Stomach (tissue), 9 donors: ENCODE data around the gene CYB5A. TPM values are rescaled to one million over a fixed set of nuclear protein-coding genes. Genes with fewer than 3 reads are reported as not detected.
A peak's percentile ranks its signal among the peaks of the same experiment; 100 is the strongest.

Source experiments
- DNase-seq, 2 donors: peaks; one replicate each; pipeline versions ENCODE4 v3.0.0 to v3.0.0-alpha.2; 2013 to 2019
- H3K27ac ChIP-seq, 5 donors: fragments of 200-600 bp in 4 of 5; sonication (generic) in 4 of 5; one replicate each; pipeline ENCODE4 v1.5.1; 2013 to 2019; ENCODE audit warnings: mild to moderate bottlenecking in 1 of 5, moderate library complexity in 1 of 5
- H3K27me3 ChIP-seq, 3 donors: fragments of 200-600 bp; sonication (generic); one replicate each; pipeline ENCODE4 v1.5.1; 2017 to 2019; ENCODE audit warnings: mixed run types in 1 of 3
- H3K36me3 ChIP-seq, 4 donors: fragments of 200-600 bp; sonication (generic); 1 replicate in 3 of 4; 2 replicates in 1 of 4; pipeline ENCODE4 v1.5.1; 2016 to 2019
- H3K4me1 ChIP-seq, 4 donors: fragments of 200-600 bp; sonication (generic); one replicate each; pipeline ENCODE4 v1.5.1; 2016 to 2019
- H3K4me3 ChIP-seq, 4 donors: fragments of 200-600 bp; sonication (generic) in 3 of 4; one replicate each; pipeline ENCODE4 v1.5.1; 2016 to 2019; ENCODE audit warnings: mild to moderate bottlenecking in 1 of 4
- H3K9me3 ChIP-seq, 4 donors: fragments of 200-600 bp; sonication (generic); one replicate each; pipeline ENCODE4 v1.5.1; 2016 to 2019
- CTCF ChIP-seq, 7 experiments: fragments of 450-650 bp in 4 of 7; fragments of 200-600 bp in 3 of 7; sonication (generic) in 3 of 7; IDR thresholded peaks; one replicate each; pipeline ENCODE4 v1.5.1; 2016 to 2019; ENCODE audit warnings: antibody characterized with exemption in 7 of 7, control low read depth in 2 of 7, mild to moderate bottlenecking in 1 of 7
- EP300 ChIP-seq: sonication (generic); formaldehyde crosslinking; IDR thresholded peaks from one replicate; pipeline ENCODE4 v1.6.1; 2017; ENCODE audit warnings: antibody characterized with exemption
- POLR2A ChIP-seq, 4 donors: fragments of 450-650 bp; IDR thresholded peaks; one replicate each; pipeline ENCODE4 v1.6.1; 2016; ENCODE audit warnings: antibody characterized with exemption in 4 of 4, control low read depth in 2 of 4, mild to moderate bottlenecking in 1 of 4, moderate library complexity in 1 of 4
- POLR2AphosphoS5 ChIP-seq, 3 donors: sonication (generic); formaldehyde crosslinking; IDR thresholded peaks; one replicate each; pipeline ENCODE4 v1.6.1; 2016; ENCODE audit warnings: antibody characterized with exemption in 3 of 3
- WGBS, 5 donors: extraction: QIAGEN DNeasy Blood & Tissue Kit in 3 of 5; methylation state at CpG; one replicate each; pipeline versions ENCODE4 v1.1.5 to v1.1.7; 2013 to 2018; 5-methylcytosine and 5-hydroxymethylcytosine counted together
- intact Hi-C: fragments of 100-400 bp; cut with DNase I; formaldehyde crosslinking; loops from one replicate; pipeline ENCODE4 v1.15.1; 2023; ENCODE audit warnings: low total_unique reads
- polyA plus RNA-seq, 3 donors: library from polyadenylated mRNA; stranded (reverse); fragments of 200-250 nt; gene quantifications; one replicate each; pipeline ENCODE4 v1.2.3, GENCODE V29; 2013
- total RNA-seq, 5 donors: library from RNA; depleted of rRNA; stranded (reverse); fragments of >200 nt; gene quantifications; one replicate each; pipeline versions ENCODE4 v1.1.0 to v1.2.3, GENCODE V29; 2014 to 2016
- donor health status: healthy with polysubstance abuse.
- donor health status: Bipolar disorder and iron deficiency.
- donor health status: healthy.

CYB5A gene
- total and polyA plus RNA-seq, 8 donors: 75.9 to 450 (median 114) TPM

GRCh38 chr18:74290021-74290420, 1.7 kb downstream of the CYB5A start:
- peak overlapping the region; percentile 82 to 96 (median 96) for H3K4me3 ChIP-seq
- no peak for DNase-seq
- WGBS, 5 donors: 75 to 83% (median 79%) methylated on average over 7 of the region's 7 CpGs
- H3K36me3 ChIP-seq: no peaks in the 10 kb centered on the region
- H3K27me3 ChIP-seq: no peaks in the 10 kb centered on the region
- H3K27ac ChIP-seq: peak overlapping the region; percentile 85 to 92 (median 89)
- peaks cover 40 to 71% (median 63%) of the 10 kb centered on the region in 4 donors for H3K4me1 ChIP-seq
- intact Hi-C loops: no loop called here
- no peak for TF ChIP-seq EP300
- TF ChIP-seq POLR2A (IDR thresholded peaks at IDR 0.05): no peak
- TF ChIP-seq CTCF (IDR thresholded peaks at IDR 0.05): no peak
- TF ChIP-seq POLR2AphosphoS5 (IDR thresholded peaks at IDR 0.05): no peak
- H3K9me3 ChIP-seq: no peaks in the 10 kb centered on the region

- Histone ChIP-seq H3K4me3 (peak overlapping the region in 2 of 4 donors; percentile 19 to 95), H3K27me3 (no peaks in the 10 kb centered on the region), H3K4me1 (peaks cover 47 to 80% (median 72%) of the 10 kb centered on the region in 4 donors), H3K9me3 (no peaks in the 10 kb centered on the region), H3K36me3 (no peaks in the 10 kb centered on the region), H3K27ac (peak overlapping the region; percentile 81 to 92 (median 86))
- no peak for DNase-seq
- intact Hi-C loops: no loop called here
- TF ChIP-seq CTCF (IDR thresholded peaks at IDR 0.05) (no peak), POLR2AphosphoS5 (IDR thresholded peaks at IDR 0.05) (no peak), POLR2A (IDR thresholded peaks at IDR 0.05) (no peak), EP300 (no peak)
- WGBS, 5 donors: 29 to 38% (median 34%) methylated on average over 3 of the region's 3 CpGs
Measured at GRCh38 chr18:74289137-74289536, 2.6 kb downstream of the CYB5A start.

- peaks cover 51 to 84% (median 76%) of the 10 kb centered on the region in 4 donors for H3K4me1 ChIP-seq
Measured at GRCh38 chr18:74288730-74289129, 3.0 kb downstream of the CYB5A start.

GRCh38 chr18:74288041-74288440, 3.7 kb downstream of the CYB5A start:
- 49 to 57% (median 54%) methylated on average over 5 of the region's 5 CpGs for WGBS, 5 donors
- no peaks in the 10 kb centered on the region for H3K36me3 ChIP-seq
- peak overlapping the region in 1 of 4 donors; percentile 95 for H3K4me3 ChIP-seq
- TF ChIP-seq EP300 (no peak), CTCF (IDR thresholded peaks at IDR 0.05) (no peak), POLR2AphosphoS5 (IDR thresholded peaks at IDR 0.05) (no peak), POLR2A (IDR thresholded peaks at IDR 0.05) (no peak)
- H3K27me3 ChIP-seq: no peaks in the 10 kb centered on the region
- H3K9me3 ChIP-seq: no peaks in the 10 kb centered on the region
- no peak for DNase-seq
- peak overlapping the region; percentile 78 to 92 (median 86) for H3K27ac ChIP-seq
- intact Hi-C loops: no loop called here
- H3K4me1 ChIP-seq: peaks cover 57 to 91% (median 83%) of the 10 kb centered on the region in 4 donors

More at GRCh38 chr18:74288730-74289129, 3.0 kb downstream of the CYB5A start:
- no peaks in the 10 kb centered on the region for H3K9me3 ChIP-seq
- no peak for DNase-seq
- TF ChIP-seq EP300 (no peak), POLR2A (IDR thresholded peaks at IDR 0.05) (no peak), POLR2AphosphoS5 (IDR thresholded peaks at IDR 0.05) (no peak), CTCF (IDR thresholded peaks at IDR 0.05) (no peak)
- intact Hi-C loops: no loop called here
- no peaks in the 10 kb centered on the region for H3K27me3 ChIP-seq
- no peaks in the 10 kb centered on the region for H3K36me3 ChIP-seq
- H3K4me3 ChIP-seq: peak overlapping the region in 3 of 4 donors; percentile 1 to 95 (median 19)
- H3K27ac ChIP-seq: peak overlapping the region; percentile 81 to 92 (median 86)
- 27 to 54% (median 42%) methylated on average over 9 of the region's 9 CpGs for WGBS, 5 donors
